Measurements from ENCODE around the gene CACYBP. TPM values are rescaled to one million over a fixed set of nuclear protein-coding genes. Genes with fewer than 3 reads are reported as not detected.

The CACYBP gene
- total RNA-seq, 4 donors from 2014 or later: 65.9 to 104 (median 83.4) TPM

- Histone ChIP-seq H3K27ac (peak overlapping the region; percentile 71 to 84), H3K4me3 (peak overlapping the region in 1 of 2 donors; percentile 14), H3K36me3 (no peaks in the 10 kb centered on the region), H3K27me3 (no peaks in the 10 kb centered on the region), H3K9me3 (no peaks in the 10 kb centered on the region), H3K4me1 (peaks cover 4 to 14% of the 10 kb centered on the region in 2 donors)
- TF ChIP-seq CTCF (IDR thresholded peaks at IDR 0.05) (no peak), POLR2A (IDR thresholded peaks at IDR 0.05) (no peak)
- intact Hi-C loops (cut with DNase I; ENCODE audit: low total_unique reads): no loop called here
- DNase-seq: no peak
Measured at GRCh38 chr1:174963529-174964125, 36.1 kb upstream of the CACYBP start.

DNA sequence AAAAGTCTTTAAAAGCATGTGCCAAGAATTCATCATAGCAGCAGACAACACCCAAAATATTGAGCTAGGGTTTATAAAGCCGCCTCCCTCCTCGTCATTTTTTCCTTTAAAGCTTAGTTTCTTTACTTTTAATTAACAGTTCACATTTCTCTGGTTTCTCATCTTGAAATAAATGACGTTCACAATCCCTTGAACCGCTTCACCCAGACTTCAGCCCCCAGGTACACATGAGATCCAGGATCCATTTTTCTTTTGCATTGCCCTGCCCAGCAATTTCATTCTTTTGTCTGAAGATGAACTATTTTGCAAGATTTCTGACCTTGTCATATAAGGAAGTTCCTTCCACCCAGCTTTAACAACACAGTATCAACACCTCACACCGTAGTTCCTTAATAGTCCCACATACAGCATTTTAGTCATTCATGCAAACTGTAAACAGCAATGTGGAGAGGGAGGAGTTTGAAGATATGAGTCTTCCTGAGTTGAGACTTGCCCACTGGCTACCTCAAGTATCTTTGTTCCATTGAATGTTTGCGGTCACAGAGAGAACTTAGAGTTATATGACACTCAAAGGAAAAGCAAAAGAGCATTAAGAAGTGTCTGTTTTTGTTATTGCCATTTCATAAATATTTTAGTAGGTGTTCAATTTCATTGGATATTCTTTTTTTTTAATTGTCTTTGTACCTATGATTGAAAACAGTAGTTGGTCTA, 35.3 kb upstream of the CACYBP start:
- no peak for DNase-seq
- no peaks in the 10 kb centered on the region for H3K27me3 ChIP-seq
- peak overlapping the region in 1 of 2 donors; percentile 14 for H3K4me3 ChIP-seq
- H3K4me1 ChIP-seq: peaks cover 4 to 15% of the 10 kb centered on the region in 2 donors
- TF ChIP-seq CTCF (IDR thresholded peaks at IDR 0.05) (no peak), POLR2A (IDR thresholded peaks at IDR 0.05) (no peak)
- H3K27ac ChIP-seq: peak overlapping the region; percentile 71 to 84
- intact Hi-C loops (cut with DNase I; ENCODE audit: low total_unique reads): no loop called here
- H3K36me3 ChIP-seq: no peaks in the 10 kb centered on the region
- no peaks in the 10 kb centered on the region for H3K9me3 ChIP-seq

- TF ChIP-seq POLR2A (IDR thresholded peaks at IDR 0.05) (no peak), CTCF (IDR thresholded peaks at IDR 0.05) (no peak)
- no peak for DNase-seq
- intact Hi-C loops (cut with DNase I; ENCODE audit: low total_unique reads): no loop called here
- H3K27me3 ChIP-seq: no peaks in the 10 kb centered on the region
- H3K27ac ChIP-seq: peak overlapping the region; percentile 71 to 84
- H3K4me3 ChIP-seq: peak overlapping the region in 1 of 2 donors; percentile 14
- H3K9me3 ChIP-seq: no peaks in the 10 kb centered on the region
- no peaks in the 10 kb centered on the region for H3K36me3 ChIP-seq
- H3K4me1 ChIP-seq: peaks cover 4 to 15% of the 10 kb centered on the region in 2 donors
Measured at GRCh38 chr1:174964972-174965361, 34.8 kb upstream of the CACYBP start.

DNA sequence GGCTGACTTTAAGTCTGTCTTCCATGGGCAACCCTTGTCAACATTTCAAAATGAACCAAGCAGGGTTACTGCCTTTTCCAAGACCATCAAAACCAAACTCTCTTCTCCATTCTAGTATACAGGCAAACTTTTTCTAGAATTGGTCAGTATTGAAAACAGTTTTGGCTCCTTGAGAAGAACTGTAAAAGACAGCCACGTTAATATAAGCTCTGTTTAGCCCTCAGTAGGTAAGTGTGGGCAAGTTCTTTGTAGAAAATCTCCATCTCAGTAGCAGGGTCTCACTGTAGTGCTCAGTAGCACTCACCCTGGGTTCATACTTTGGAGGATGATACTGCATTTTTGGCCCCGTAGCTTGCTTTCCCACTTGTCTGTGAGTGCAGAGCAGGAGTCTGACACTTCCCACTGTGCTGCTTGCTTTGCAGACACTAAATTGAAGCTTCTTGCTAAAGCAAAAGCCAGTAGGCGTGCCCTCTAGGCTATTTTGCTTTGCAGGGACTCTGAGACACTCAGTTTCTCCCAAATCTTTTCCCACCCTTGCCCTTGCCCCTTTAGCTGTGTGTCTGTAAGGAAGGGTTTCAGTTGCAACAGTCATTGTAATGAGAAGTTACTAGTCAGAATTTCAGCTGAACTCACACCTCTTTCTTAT, 34.3 kb upstream of the CACYBP start:
- peak overlapping the region; percentile 71 to 84 for H3K27ac ChIP-seq
- no peak for TF ChIP-seq CTCF (IDR thresholded peaks at IDR 0.05)
- no peak for TF ChIP-seq POLR2A (IDR thresholded peaks at IDR 0.05)
- DNase-seq: no peak
- intact Hi-C loops (cut with DNase I; ENCODE audit: low total_unique reads): no loop called here
- H3K4me1 ChIP-seq: peaks cover 4 to 15% of the 10 kb centered on the region in 2 donors
- H3K36me3 ChIP-seq: no peaks in the 10 kb centered on the region
- H3K4me3 ChIP-seq: no peak overlapping the region
- no peaks in the 10 kb centered on the region for H3K27me3 ChIP-seq
- H3K9me3 ChIP-seq: no peaks in the 10 kb centered on the region
